Adrenal gland (tissue), 5 donors: ENCODE results near the gene OARD1.

Source experiments
- CTCF ChIP-seq, 6 experiments: fragments of 450-650 bp in 4 of 6; fragments of 200-600 bp in 2 of 6; sonication (generic) in 1 of 6; IDR thresholded peaks; 1 replicate in 5 of 6; 2 replicates in 1 of 6; pipeline versions ENCODE4 v1.5.1 to v1.8.0; 2016 to 2021; ENCODE audit warnings: antibody characterized with exemption in 6 of 6, mild to moderate bottlenecking in 2 of 6, moderate library complexity in 1 of 6
- POLR2A ChIP-seq, 2 donors: fragments of 450-650 bp; IDR thresholded peaks; one replicate each; pipeline ENCODE4 v1.6.1; 2017; ENCODE audit warnings: antibody characterized with exemption in 2 of 2, mild to moderate bottlenecking in 2 of 2, moderate library complexity in 1 of 2
- donor health status: DM: no; HTN: no; CAD: no.

GRCh38 chr6:41071501-41071922 is 644 bp downstream of the OARD1 start:
- TF ChIP-seq CTCF (IDR thresholded peaks at IDR 0.05) (no peak), POLR2A (IDR thresholded peaks at IDR 0.05) (peak; percentile 58 to 84)
